Measurements from ENCODE around the gene GSDME.

GSDME gene

DNA sequence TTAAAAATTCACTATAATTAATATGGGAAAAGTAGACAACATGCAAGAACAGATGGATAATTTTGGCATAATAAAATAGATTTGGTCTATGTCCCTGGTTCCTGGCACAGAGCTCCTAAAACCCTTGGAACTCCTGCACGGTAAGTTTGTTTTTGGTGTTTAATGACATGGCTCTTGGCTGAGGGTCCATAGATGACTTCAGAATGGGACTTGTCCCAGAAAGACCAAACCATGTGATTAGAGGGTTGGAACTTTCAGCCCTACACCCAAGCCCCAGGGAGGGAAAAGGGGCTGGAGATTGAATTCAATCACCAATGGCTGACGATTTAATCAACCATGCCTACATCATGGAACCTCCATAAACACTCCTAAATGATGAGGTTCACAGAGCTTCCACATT is 12.6 kb upstream of the GSDME start:
- no peak for DNase-seq (ENCODE audit: low read depth in 2 of 2)

DNA sequence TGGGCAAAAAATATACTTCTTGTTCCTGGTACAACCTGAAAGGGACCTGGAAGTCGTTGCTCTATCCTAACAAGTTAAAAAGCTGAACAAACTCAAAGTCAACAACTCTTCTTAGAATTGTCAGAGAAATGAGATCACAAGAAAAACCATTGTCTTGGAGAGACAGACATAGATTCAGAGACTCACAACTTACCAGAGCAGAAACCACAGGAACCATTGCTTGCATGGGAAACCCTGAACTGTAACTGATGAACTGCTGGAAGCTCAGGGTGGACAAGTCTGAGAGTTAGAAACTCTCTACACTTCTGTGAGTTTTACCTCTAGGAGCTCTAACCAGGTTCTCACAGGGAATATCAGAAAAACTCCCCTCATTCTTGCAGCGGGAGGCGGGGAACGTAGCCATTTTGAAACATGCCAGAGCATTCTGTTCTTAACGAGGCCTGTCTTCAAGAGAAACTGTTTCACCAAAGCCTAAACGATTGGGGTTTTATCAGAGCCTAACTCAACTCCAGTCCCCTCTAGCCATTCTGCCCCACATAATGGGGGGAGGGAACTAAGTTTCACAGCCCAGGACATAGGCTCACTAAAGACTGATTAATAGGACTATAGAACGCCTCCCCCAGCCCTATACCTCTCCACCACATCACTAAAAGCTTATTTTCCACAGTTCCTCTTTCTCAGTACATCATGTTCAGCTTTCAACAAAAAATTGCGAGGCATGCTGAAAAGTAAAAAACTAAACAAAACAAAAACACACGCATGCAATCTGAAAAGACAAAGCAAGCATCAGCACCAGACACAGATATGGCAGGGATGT is 12.0 kb upstream of the GSDME start:
- no peak for DNase-seq (ENCODE audit: low read depth in 2 of 2)

DNA sequence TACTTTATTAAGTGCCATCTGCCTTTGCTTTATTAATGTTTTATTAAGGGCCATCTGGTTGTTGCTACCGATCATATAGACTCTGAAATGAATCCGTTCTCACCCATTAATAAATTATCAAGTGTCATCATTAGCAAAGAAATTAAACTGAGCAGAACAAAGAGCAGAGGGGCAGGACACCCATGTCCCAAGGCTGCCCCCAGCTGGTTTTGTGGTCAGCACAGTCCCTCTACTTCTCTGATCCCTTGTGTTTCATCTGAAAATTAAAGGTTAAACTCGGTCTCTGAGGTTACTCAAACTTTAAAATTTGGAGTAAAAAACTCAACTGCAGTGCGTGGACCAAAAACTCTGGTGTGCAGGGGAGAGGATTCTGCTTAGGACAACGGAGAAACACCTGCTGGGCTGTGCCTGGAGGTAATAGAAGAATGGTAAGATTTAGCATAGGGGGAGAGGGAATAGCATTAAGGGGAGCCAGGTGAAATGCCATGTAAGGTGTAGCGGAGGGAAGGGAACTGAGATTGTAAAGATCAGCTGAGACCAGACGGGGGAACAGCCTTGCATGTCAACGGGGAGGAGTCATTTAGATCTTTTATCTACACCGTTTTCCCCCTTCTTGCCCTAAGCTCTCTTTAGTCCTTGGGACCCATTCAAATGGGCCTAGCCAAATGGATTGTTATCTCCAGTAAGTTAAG is 10.8 kb upstream of the GSDME start:
- DNase-seq (ENCODE audit: low read depth in 2 of 2), result no peak

DNA sequence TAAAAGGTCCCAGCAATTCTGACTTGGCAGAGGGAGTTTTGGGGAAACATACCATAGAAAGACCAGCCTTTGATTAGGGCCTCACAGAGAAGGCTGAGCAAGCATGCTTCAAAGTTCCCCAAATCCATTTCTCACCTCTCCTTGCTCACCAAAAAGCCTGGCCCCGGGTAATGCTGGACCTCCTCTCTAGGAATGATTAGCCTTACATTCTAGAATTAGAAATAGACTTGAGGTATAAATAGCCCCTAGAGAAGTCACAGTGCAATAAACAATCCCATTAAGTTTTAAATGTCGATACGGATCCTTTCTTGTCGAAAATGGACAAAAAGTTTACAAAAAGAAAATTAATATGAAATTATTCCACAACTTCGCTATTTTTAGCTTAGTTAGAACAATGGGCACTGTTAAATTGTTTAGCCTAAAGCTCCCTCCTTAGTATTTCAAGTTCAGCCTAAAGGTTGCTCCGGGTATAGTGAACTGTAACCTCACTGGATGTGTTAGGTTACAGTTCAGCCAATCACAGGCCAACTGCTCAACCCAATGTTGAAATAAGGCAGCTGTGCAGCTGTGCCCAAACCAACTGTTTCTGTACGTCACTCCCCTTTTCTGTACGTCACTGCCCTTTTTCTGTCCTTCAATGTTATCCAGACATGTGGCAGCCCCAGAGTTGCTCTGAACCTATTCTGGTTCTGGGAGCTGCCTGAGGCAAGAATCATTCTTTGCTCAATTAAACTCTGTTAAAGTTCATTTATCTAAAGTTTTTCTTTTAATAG is 7.9 kb upstream of the GSDME start:
- no peak for DNase-seq (ENCODE audit: low read depth in 2 of 2)

DNA sequence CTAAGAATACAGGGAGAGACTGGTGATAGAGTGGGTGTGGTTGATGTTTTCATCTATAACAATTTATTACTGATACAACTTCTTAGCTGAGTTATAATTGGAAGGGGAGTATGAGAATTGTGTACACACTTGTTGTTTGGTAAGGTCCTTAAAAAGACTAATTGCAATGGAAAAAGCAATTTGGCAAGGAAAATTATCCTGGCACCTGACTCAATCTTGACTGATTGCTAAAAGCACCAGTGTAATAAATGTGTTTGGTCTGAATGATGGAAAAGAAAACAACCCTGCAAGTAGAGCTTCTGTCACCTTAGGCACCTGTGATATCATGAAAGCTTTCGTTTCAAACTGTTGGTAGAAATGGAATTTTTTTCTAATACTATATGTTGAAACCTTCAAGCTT is 6.7 kb upstream of the GSDME start:
- no peak for DNase-seq (ENCODE audit: low read depth in 2 of 2)

DNA sequence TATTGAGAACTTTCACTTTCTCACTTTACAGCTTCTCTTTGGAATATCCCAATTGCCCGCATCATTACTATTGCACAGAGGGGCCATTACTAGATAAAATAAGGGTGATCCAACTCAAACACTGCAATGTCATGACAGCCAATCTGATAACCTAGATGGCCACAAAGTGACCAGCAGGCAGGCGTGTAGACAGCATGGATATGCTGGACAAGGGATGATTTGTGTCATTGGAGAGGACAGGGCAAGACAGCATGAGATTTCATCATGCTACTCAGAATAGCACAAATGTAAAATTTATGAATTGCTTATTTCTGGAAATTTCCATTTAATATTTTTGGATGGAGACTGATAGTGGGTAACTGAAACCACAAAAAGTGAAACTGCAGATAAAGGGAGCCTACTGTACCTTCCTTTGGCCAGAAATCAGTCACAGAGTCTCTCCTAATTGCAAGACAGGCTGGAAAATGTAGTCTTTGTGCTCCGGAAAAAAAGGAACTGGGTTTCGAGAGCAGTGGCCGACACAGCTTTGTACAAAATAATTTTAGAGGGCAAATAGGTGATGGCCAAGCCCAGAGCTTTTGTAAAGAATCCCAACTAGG is 6.1 kb upstream of the GSDME start:
- no peak for DNase-seq (ENCODE audit: low read depth in 2 of 2)

DNA sequence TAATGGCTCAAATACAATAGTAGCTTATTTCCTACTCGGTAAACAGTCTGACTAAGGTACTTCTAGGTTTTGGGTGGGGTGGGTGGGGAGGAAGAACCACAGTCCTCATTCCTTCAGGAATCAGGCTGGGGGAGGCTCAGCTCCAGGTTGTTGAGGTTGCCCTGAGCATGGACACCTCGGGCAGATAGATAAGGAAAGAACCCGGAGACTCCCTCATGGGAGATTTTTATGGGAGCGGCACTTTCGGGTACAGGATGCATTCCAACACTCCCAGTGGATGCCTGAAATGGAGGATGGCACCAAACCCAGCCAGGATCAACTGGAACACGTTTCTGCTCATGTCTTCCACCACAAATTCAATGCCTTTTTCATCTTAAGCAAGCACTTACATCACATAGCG is 5.5 kb upstream of the GSDME start:
- no peak for DNase-seq (ENCODE audit: low read depth in 2 of 2)

DNA sequence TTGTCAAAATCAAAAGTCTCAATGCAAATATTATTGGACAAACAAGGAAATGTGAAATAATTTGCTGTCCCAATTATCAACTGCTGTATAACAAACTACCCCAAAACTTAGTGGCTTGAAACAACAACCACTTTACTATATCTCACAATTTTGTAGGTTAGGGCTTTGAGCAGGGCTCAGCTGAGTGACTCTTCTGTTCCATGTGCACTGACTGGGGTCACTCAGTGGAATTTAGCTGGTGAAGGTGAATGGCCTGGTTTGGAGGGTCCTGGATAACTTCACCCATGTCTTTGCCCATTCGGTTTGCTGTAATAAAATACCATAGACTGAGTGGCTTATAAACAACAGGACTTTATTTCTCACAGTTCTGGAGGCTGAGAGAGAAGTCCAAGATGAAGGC is 3.7 kb upstream of the GSDME start:
- DNase-seq (ENCODE audit: low read depth in 2 of 2), result no peak

DNA sequence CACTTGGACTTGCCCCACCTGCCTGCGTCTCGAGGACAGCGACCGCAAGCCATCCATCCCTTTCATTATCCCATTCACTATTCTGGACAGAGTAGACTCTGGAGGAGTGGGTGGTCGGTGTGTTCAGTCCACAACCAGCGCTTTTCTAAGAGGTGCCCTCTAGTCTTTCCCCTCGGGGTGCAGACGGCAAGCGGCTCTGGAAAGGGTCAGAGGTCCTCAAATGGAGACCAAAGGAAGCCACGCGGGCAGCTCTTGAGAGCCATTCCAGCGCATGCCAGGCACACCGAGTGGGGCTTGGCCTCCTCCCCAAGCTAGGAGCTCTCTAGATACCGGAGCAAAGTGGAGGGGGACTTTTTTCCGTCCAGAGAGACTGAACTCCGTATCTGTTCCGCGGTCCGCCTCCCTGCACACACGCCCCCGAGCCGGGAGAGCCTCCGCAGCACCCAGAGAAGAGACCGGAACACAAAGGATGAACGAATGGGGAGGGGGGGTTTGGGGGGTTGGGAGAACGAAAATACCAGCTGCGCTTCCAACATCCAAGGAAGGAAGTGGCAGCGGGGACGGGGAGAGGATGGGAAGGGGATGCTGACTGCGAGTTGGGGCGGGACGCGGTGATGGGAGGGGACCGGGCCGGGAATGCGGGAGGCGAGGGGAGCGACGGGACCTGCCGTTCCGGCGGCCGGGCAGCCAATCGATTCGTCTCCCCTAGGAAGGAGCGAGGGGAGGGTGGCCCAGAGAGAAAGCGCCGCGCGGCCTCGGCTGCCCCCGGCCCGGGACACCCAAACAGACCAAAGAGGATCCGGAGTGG is 515 bp downstream of the GSDME start:
- no peak for DNase-seq (ENCODE audit: low read depth in 2 of 2)

DNA sequence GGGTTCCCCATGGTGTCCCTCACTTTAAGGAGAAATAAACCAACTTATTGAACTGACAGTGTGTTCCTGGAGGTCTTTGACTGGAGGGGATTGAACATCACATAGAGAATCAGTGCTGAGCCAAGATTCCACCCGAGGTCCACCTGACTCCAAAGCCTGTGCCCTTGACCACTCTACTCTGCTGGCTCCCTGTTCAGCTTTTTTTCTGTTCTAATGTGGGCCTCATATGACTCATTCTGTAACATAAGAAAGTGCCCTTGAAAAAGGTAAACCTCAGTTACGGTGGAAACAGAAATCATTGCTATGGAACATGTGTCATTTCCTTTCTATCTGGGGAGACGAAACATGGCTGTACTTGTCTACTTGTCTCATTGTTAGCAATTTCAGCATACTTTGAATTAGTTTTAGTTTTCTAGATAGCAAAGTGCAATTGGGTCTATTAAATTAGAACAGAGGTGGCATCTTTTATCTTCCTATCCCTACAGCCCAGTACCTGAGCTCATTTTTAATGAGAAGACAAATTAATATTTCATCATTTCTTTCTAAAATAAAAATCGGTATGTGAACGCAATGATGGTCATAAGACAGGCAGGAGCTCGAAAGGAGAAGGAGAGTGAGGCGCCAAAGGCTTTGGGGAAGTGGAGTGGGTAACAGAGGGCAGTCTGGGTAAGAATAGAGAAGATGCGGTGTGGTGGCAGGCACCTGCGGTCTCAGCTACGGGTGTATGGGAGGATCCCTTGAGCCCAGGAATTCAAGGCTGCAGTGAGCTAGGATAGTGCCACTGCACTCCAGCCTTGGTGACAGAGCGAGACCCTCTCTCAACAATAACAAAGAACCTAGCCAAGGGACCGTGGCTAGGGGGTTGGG is 1.5 kb downstream of the GSDME start:
- no peak for DNase-seq (ENCODE audit: low read depth in 2 of 2)

DNA sequence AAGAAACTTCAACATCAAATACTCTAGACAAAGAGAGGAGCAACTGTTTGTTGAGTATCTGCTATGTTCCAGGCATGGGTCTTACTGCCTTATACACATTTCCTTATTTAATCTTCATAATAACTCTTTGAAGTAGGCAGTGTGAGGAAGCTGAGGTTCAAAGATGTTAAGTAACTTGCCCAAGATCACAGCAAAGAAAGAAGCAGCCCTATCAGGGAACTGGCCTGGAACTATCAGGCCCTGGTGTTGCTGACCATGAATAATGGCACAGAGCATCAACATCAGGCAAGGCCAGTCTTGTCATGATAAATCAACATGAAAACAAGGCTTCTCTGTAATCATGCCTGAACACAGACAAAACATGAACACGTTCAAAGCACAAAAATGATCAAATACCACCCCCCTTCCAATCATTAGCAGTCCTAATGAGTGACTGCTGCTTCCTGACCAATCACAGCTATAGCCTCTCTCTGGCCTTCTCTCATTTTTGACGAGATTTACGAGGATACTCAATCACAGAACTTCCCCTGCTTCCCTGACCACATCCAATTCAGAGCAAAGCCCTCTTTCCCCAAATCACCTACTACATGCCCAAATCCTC is 2.3 kb downstream of the GSDME start:
- no peak for DNase-seq (ENCODE audit: low read depth in 2 of 2)

DNA sequence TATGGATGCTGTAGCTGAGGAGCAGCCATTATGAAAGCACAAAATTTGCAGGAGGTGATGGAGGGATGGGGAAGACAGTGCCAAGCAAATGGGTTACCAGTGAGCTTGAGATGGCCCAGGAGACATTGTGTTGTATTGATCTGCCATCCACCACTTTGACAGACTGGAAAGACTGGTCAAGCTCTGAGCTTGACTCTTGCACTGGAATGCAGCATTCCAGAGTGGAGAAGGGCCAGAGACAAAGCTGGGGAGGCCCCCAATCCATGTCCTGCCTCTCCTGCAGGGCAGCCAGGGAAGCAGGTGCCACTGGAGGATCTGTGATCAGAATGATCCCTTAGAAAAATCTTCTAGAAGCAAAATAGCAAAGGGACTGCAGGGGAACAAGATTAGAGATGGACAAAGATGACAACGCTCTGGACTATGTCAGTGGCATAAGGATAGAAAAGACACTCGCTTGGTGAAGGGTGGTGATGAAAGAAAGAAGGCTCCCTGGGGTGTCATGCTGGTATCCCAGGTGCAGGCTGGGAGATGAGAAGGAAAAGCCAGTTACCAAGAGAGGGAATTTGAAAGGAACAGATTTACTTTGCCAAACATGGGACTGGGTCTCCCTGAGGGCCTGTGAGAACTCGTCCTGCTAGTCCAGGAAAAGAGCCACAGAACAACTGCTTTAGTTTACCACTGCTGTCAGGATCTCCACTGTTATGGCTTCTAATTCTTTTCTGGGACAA is 5.0 kb downstream of the GSDME start:
- DNase-seq (ENCODE audit: low read depth in 2 of 2), result no peak

DNA sequence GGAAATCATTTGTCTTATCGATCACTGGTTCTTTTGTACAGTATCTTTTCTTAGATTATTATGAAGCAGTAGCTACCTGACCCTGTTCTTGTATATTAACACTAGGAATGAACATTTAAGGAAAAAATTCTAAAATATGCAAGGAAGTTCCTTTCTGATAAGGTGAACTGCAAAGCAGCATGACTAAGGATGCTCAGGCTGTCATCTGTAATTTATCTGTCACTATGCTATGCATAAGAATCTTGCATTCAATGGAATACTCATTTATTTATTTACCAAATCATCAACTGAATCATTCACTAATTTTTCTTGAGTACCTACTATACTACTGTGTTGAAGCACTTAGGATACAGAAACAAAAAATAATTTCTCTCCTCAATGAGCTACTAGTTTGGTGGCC is 5.8 kb downstream of the GSDME start:
- no peak for DNase-seq (ENCODE audit: low read depth in 2 of 2)

DNA sequence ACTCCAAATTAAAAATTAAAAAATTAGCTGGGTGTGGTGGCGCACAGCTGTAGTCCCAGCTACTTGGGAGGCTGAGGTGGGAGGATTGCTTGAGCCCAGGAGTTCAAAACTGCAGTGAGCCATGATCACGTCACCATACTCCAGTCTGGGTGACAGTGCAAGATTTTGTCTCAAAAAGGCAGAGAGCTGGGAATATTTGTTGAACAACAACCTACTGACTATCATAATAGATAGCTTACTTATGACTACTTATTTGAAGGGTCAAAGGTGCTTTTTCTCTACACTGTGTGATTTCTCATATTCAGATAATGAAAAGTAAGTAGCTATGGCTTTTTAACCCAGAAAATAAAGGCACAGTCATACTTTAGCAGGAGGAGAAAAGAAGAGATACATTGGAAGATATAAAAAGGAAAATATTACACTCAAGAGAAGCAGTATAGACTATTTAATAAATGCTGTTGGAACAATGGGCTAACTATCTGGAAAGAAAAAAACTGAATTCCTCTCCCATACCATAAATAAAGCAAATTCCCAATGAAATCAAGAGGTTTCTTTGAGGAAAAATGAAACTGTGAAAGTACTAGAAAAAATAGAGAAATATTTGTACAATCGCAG is 6.7 kb downstream of the GSDME start:
- no peak for DNase-seq (ENCODE audit: low read depth in 2 of 2)

DNA sequence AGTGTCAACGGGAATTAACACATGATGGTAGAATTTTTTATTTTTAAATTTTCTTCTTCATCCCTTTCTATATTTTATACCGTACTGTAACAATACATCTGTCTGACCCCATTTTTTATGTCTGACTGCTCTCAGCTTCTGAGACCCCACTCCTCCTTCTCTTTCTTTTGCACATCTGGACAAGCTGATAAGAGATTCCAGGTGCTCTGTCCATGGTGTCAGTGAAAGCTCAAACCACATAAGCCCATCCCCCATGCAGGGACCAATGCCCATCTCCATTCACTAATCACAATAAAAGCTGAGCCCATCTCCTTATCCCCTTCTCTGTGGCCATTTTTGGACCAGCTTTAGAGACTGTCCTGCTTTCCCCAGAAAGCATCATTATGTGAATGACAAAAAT is 8.7 kb downstream of the GSDME start:
- no peak for DNase-seq (ENCODE audit: low read depth in 2 of 2)

DNA sequence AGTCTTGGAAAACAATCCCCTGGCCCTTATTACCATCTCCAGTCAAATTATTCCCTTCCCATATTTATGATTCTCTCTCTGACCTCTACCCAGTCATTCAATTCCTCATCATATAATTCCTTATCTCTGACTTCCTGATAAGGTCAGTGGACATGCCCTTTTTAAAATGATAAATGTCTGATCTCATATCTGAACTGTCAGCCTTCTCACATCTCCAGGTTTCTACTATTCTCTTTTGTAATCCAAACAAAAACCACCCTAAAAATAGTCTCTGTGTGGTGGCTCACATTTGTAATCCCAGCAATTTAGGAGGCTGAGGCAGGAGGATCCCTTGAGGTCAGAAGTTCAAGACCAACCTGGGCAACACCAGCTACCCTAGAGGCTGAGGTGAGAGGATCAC is 11.9 kb downstream of the GSDME start:
- no peak for DNase-seq (ENCODE audit: low read depth in 2 of 2)

DNA sequence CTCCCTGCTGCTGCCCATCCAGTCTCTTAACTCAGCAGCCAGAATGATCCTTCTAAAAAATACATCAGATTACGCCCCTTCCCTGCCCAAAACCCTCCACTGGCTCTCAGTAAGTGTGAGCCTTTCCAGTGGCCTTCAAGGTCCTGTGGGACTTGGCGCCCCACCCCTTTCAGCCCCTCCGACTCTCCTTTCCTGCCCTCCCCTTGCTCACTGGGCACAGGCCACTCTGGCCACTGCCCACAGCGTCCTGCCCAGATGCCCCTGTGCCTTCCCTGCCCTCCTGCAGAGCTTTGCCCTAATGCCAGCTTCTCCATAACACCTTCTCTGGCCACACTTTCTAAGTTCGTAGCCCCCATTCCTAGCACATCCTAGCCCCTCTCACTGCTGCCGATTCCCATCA is 13.8 kb downstream of the GSDME start:
- DNase-seq (ENCODE audit: low read depth in 2 of 2), result no peak

DNA sequence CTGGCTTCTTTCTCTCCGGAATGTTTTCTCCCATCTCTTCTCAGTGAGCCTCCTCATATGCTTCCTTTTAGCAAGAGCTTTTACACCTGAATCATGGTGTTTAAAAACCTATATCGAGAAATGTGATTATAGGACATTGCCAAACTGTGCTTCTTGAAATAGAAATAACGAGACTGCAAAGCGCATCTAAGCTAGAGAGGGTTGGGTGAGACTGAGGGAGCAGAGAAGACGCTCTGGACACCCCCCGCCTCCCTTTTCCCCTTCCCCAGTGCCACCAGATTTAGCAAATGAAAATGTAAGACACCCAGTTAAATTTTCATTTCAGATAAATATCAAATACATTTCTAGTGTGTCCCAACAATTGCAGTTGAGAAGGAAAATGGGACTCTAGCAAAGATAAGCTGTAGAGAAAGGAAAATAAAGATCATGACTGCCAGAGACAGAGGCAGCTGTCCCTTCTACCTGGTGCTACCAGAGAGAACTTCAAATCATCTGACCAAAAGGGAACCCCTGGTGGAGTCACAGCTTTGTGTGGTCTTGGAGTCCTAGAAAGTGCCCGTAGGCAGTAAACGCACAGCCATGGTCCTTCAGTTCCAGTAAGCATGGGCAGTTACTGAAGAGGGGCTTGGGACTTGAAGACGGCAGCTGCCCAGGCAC is 14.6 kb downstream of the GSDME start:
- no peak for DNase-seq (ENCODE audit: low read depth in 2 of 2)

Data from activated CD8-positive, alpha-beta memory T cell treated with anti-CD3 and anti-CD28 coated beads for 4 hours (primary cell).